ENCODE data around the gene RAPH1.
"Not testable (repeated sequence)": the region's sequence is repeated elsewhere in the genome, so short reads cannot be mapped to it uniquely, and the experiment has no call there.

DNA sequence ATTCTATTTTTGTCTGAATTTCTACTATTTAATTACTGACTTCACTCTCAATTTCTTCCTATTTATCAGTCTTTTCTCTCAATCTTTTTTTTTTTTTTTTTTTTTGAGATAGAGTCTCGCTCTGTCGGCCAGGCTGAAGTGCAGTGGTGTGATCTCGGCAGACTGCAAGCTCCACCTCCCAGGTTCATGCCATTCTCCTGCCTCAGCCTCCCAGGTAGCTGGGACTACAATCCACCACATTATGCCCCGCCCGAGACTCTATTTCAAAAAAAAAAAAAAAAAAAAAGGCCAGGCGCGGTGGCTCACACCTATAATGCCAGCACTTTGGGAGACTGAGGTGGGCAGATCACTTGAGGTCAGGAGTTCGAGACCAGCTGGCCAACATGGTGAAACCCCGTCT lies 21.8 kb downstream of the RAPH1 start:
- TF ChIP-seq, protein P1, sequence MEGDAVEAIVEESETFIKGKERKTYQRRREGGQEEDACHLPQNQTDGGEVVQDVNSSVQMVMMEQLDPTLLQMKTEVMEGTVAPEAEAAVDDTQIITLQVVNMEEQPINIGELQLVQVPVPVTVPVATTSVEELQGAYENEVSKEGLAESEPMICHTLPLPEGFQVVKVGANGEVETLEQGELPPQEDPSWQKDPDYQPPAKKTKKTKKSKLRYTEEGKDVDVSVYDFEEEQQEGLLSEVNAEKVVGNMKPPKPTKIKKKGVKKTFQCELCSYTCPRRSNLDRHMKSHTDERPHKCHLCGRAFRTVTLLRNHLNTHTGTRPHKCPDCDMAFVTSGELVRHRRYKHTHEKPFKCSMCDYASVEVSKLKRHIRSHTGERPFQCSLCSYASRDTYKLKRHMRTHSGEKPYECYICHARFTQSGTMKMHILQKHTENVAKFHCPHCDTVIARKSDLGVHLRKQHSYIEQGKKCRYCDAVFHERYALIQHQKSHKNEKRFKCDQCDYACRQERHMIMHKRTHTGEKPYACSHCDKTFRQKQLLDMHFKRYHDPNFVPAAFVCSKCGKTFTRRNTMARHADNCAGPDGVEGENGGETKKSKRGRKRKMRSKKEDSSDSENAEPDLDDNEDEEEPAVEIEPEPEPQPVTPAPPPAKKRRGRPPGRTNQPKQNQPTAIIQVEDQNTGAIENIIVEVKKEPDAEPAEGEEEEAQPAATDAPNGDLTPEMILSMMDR (IDR thresholded peaks at IDR 0.05), result not testable (repeated sequence)
- not testable (repeated sequence) for TF ChIP-seq POLR2A (IDR thresholded peaks at IDR 0.05)

All from gastroesophageal sphincter (tissue), 3 donors.